Endothelial cell of umbilical vein (primary cell): Measurements from ENCODE around the gene GYPA. TPM values are rescaled to one million over a fixed set of nuclear protein-coding genes. Genes with fewer than 3 reads are reported as not detected.

ENCODE experiments used
- BruUV-seq: library from RNA; stranded (reverse); fragments of 400-500 nt; replicated peaks from 2 replicates; lab custom pipeline; 2021; lab: Mats Ljungman, UMichigan
- CTCF ChIA-PET: fragments of 300-600, 350-600 bp; sonication (Branson Sonifier 250); formaldehyde crosslinking; loops from one replicate; lab custom pipeline; 2021; ENCODE audit warnings: antibody characterized with exemption, inconsistent platforms; lab: Charles Lee
- POLR2A ChIA-PET: fragments of 300-600, 350-600 bp; sonication (Branson Sonifier 250); formaldehyde crosslinking; loops from one replicate; lab custom pipeline; 2021; ENCODE audit warnings: antibody characterized with exemption, inconsistent platforms; lab: Charles Lee
- DNase-seq: peaks from one replicate; pipeline ENCODE4 v3.0.0-alpha.2; 2011; ENCODE audit warnings: low read depth, low spot score
- FAIRE-seq: peaks from 2 replicates; lab custom pipeline; 2011; peaks lifted over from hg19 to GRCh38; lab: Jason Lieb, UNC
- H2AFZ ChIP-seq: 2 replicates; pipeline ENCODE4 v1.6.0; 2012; ENCODE audit warnings: low read depth, low read length, control low read depth, inconsistent platforms
- H3K27ac ChIP-seq: 2 replicates; pipeline ENCODE4 v1.5.1; 2011; ENCODE audit warnings: low read depth, mild to moderate bottlenecking, control low read depth, low read length, moderate library complexity; ENCODE audit not compliant: insufficient read depth
- H3K27me3 ChIP-seq, 2 experiments: 2 replicates each; pipeline versions ENCODE4 v1.6.0 to v1.6.1; 2011; ENCODE audit warnings: low read length in 2 of 2, mixed read lengths in 1 of 2; ENCODE audit not compliant: control insufficient read depth in 2 of 2, insufficient read depth in 2 of 2
- H3K36me3 ChIP-seq, 2 experiments: 2 replicates in 1 of 2; 3 replicates in 1 of 2; pipeline ENCODE4 v1.5.1; 2011; ENCODE audit warnings: low read length in 2 of 2, mild to moderate bottlenecking in 1 of 2, moderate library complexity in 1 of 2; ENCODE audit not compliant: control insufficient read depth in 2 of 2, insufficient read depth in 2 of 2; ENCODE audit errors: extremely low read depth in 1 of 2
- H3K4me1 ChIP-seq: 3 replicates; pipeline ENCODE4 v1.5.1; 2011; ENCODE audit warnings: mild to moderate bottlenecking, low read length; ENCODE audit not compliant: control insufficient read depth, insufficient read depth; ENCODE audit errors: extremely low read depth
- H3K4me2 ChIP-seq: 2 replicates; pipeline ENCODE4 v1.6.1; 2011; ENCODE audit warnings: low read length, control low read depth, mixed read lengths; ENCODE audit not compliant: insufficient read depth
- H3K4me3 ChIP-seq, 3 experiments: fragments of 200-600 bp in 1 of 3; sonication (generic), shearing (Covaris generic) in 1 of 3; replicated peaks in 1 of 3; 2 replicates each; pipeline ENCODE4 v1.5.1; 2011 to 2016; ENCODE audit warnings: control low read depth in 3 of 3, low read length in 3 of 3, mild to moderate bottlenecking in 2 of 3, inconsistent platforms in 1 of 3, low read depth in 1 of 3, moderate library complexity in 1 of 3; ENCODE audit not compliant: insufficient read depth in 1 of 3
- H3K79me2 ChIP-seq: 2 replicates; pipeline ENCODE4 v1.6.0; 2012; ENCODE audit warnings: low read length, inconsistent platforms; ENCODE audit not compliant: control insufficient read depth, insufficient read depth
- H3K9ac ChIP-seq: replicated peaks from 2 replicates; pipeline ENCODE3; 2011; ENCODE audit warnings: low read length, control low read depth; ENCODE audit not compliant: insufficient read depth; ENCODE audit errors: extremely low read depth
- H3K9me1 ChIP-seq: replicated peaks from 3 replicates; pipeline ENCODE4 v1.6.0; 2011; ENCODE audit warnings: mild to moderate bottlenecking, low read length; ENCODE audit not compliant: control insufficient read depth, insufficient read depth; ENCODE audit errors: extremely low read depth
- H3K9me3 ChIP-seq: replicated peaks from 2 replicates; pipeline ENCODE4 v1.5.1; 2012; ENCODE audit warnings: low read length, inconsistent platforms; ENCODE audit not compliant: control insufficient read depth, insufficient read depth
- H4K20me1 ChIP-seq: replicated peaks from 2 replicates; pipeline ENCODE3; 2011; ENCODE audit warnings: mild to moderate bottlenecking, low read length; ENCODE audit not compliant: control insufficient read depth, insufficient read depth; ENCODE audit errors: extremely low read depth
- CTCF ChIP-seq, 2 donors: IDR thresholded peaks; 1 replicate in 1 of 2; 2 replicates in 1 of 2; pipeline ENCODE4 v1.5.1; 2011; ENCODE audit warnings: low read length in 2 of 2, mild to moderate bottlenecking in 2 of 2, moderate library complexity in 2 of 2, control low read depth in 1 of 2, inconsistent platforms in 1 of 2, low read depth in 1 of 2; ENCODE audit not compliant: insufficient read depth in 1 of 2; ENCODE audit errors: extremely low read depth in 1 of 2
- EZH2 ChIP-seq: IDR thresholded peaks from 2 replicates; pipeline ENCODE4 v1.6.1; 2012; ENCODE audit warnings: borderline replicate concordance, low read depth, mild to moderate bottlenecking, moderate library complexity, low read length, inconsistent platforms; ENCODE audit not compliant: severe bottlenecking
- FOS ChIP-seq: IDR thresholded peaks from 2 replicates; pipeline ENCODE4 v1.6.1; 2011; ENCODE audit warnings: mild to moderate bottlenecking, low read length, moderate library complexity, borderline replicate concordance; ENCODE audit not compliant: insufficient read depth
- GATA2 ChIP-seq: IDR thresholded peaks from 2 replicates; pipeline ENCODE4 v1.7.0; 2011; ENCODE audit warnings: low read depth, mild to moderate bottlenecking, moderate library complexity, mixed read lengths, low read length; ENCODE audit not compliant: insufficient read length, insufficient read depth
- JUN ChIP-seq: IDR thresholded peaks from 2 replicates; pipeline ENCODE4 v1.6.1; 2011; ENCODE audit warnings: borderline replicate concordance, low read depth; ENCODE audit not compliant: insufficient read length, insufficient read depth
- MAX ChIP-seq: IDR thresholded peaks from 2 replicates; pipeline ENCODE4 v1.6.1; 2011; ENCODE audit not compliant: insufficient read depth, insufficient read length
- MYC ChIP-seq: IDR thresholded peaks from one replicate; pipeline ENCODE4 v1.6.1; 2011; ENCODE audit warnings: mild to moderate bottlenecking, low read depth, low read length
- POLR2A ChIP-seq: IDR thresholded peaks from 2 replicates; pipeline ENCODE4 v1.6.1; 2012; ENCODE audit warnings: low read depth, mild to moderate bottlenecking, control low read depth, low read length
- POLR2AphosphoS5 ChIP-seq: IDR thresholded peaks from 2 replicates; pipeline ENCODE4 v1.6.1; 2012; ENCODE audit warnings: low read depth, mild to moderate bottlenecking, control low read depth, low read length, moderate library complexity; ENCODE audit not compliant: insufficient read depth
- dilution Hi-C: fragments of 300-500 bp; cut with MboI; formaldehyde crosslinking; loops from one replicate; pipeline ENCODE4 v1.15.0; 2019; ENCODE audit warnings: low sequenced_read_pairs; ENCODE audit not compliant: extremely low pct_ligation_motif_present
- intact Hi-C: fragments of 100-400 bp; cut with micrococcal nuclease; formaldehyde crosslinking; loops from one replicate; pipeline ENCODE4 v1.10.0; 2022
- polyA plus RNA-seq, 4 experiments: library from polyadenylated mRNA; depleted of rRNA in 3 of 4; stranded (reverse) in 3 of 4; unstranded in 1 of 4; fragments of >200 nt; gene quantifications; 2 replicates each; pipeline versions ENCODE4 v1.2.1 to v1.2.3, GENCODE V29; 2011 to 2012; ENCODE audit warnings: missing spikeins in 1 of 4
- total RNA-seq: library from RNA; stranded (reverse); gene quantifications from 2 replicates; pipeline ENCODE4 v1.2.3, GENCODE V29; 2021

GYPA gene
- total and polyA plus RNA-seq, 2 donors (not counting 3 experiments of a cell fraction or from before 2014, with no cell fraction given) = not detected

- ChIA-PET CTCF (no interaction called here), POLR2A (no interaction called here)
- Histone ChIP-seq H3K27me3 (no peaks in the 10 kb centered on the region), H4K20me1 (no peaks in the 10 kb centered on the region), H3K4me1 (peaks cover 16% of the 10 kb centered on the region), H2AFZ (no peak overlapping the region), H3K9me3 (no peaks in the 10 kb centered on the region), H3K4me2 (no peak overlapping the region), H3K36me3 (no peaks in the 10 kb centered on the region), H3K27ac (no peak overlapping the region), H3K4me3 (no peak overlapping the region), H3K9me1 (no peaks in the 10 kb centered on the region), H3K79me2 (no peaks in the 10 kb centered on the region), H3K9ac (no peak overlapping the region)
- intact Hi-C loops (no loop called here), dilution Hi-C loops (no loop called here)
- DNase-seq = no peak
- no TSS peak for BruUV-seq
- TF ChIP-seq CTCF (IDR thresholded peaks at IDR 0.05; ENCODE audit: extremely low read depth in 1 of 2, insufficient read depth in 1 of 2, low read depth in 1 of 2, low read length in 2 of 2) = no peak
- TF ChIP-seq MYC = no peak
- no peak for TF ChIP-seq JUN
- no peak for TF ChIP-seq FOS
- no peak for TF ChIP-seq POLR2A
- no peak for TF ChIP-seq EZH2
- no peak for TF ChIP-seq POLR2AphosphoS5
- no peak for TF ChIP-seq MAX
- no peak for TF ChIP-seq GATA2
- FAIRE-seq = no peak
These were observed 40.9 kb upstream of the GYPA start for GRCh38 chr4:144181391-144181790.
